Measurements from ENCODE around the gene CAPN10.
A peak's percentile ranks its signal among the peaks of the same experiment; 100 is the strongest.

CAPN10 gene

DNA sequence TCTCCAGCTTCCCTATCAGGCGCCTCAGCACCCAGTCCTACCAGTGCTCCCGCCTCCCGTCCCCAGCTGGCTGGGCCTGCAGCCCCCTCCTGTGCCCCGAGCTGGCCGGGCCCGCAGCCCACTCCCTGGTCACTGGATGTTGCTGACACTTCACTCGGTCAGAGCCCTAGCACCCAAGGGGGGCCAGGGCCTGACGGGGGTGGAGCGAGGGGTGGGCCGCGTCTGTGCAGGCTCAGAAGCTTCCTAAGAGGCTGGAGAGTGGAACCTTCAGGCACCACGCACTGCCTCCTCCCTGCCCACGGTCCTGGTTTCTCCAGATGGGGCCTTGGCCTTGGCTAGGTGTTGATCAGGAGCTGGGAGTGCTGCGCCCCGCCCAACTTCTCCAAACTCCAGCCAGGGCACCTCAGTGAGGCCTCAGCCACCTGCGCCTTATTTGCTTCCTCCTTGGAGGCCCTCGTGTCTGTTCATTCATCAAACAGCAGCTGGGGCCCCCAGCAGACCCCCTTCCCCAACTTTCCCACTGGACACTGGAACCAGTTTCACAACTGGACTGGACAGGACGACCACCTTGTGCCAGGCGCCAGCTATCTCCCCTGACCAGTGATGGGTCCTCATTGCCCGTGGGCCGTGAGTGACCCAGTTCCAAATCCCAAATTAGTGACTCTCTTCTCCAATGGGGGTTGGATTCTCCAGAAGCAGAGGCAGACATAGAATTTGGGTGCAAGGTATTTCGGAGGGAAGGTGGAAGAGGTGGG lies 16.7 kb downstream of the CAPN10 start:
- Histone ChIP-seq H3K27ac (no peak overlapping the region), H3K27me3 (no peaks in the 10 kb centered on the region), H3K9me3 (no peaks in the 10 kb centered on the region), H3K36me3 (peaks cover 6 to 42% (median 13%) of the 10 kb centered on the region in 3 donors), H3K4me3 (no peak overlapping the region), H3K4me1 (peaks cover 0 to 7% (median 3%) of the 10 kb centered on the region in 4 donors)
- no peak for TF ChIP-seq CTCF (IDR thresholded peaks at IDR 0.05)
- intact Hi-C loops (cut with DNase I; ENCODE audit: low total_unique reads): no loop called here
- peak in 1 of 2 donors; percentile 40 for DNase-seq

- H3K27ac ChIP-seq: no peak overlapping the region
- intact Hi-C loops (cut with DNase I; ENCODE audit: low total_unique reads): no loop called here
Observed at GRCh38 chr2:240603846-240604245, 17.3 kb downstream of the CAPN10 start.

GRCh38 chr2:240604291-240604938 lies 17.9 kb downstream of the CAPN10 start:
- Histone ChIP-seq H3K27ac (no peak overlapping the region), H3K4me1 (peaks cover 0 to 7% (median 3%) of the 10 kb centered on the region in 4 donors), H3K9me3 (no peaks in the 10 kb centered on the region), H3K4me3 (no peak overlapping the region), H3K36me3 (peaks cover 0 to 30% (median 2%) of the 10 kb centered on the region in 3 donors), H3K27me3 (no peaks in the 10 kb centered on the region)
- peak; percentile 74 to 83 for DNase-seq
- TF ChIP-seq CTCF (IDR thresholded peaks at IDR 0.05): peak; percentile 39 to 56
- intact Hi-C loops (cut with DNase I; ENCODE audit: low total_unique reads): no loop called here

More at GRCh38 chr2:240603846-240604245, 17.3 kb downstream of the CAPN10 start:
- Histone ChIP-seq H3K9me3 (no peaks in the 10 kb centered on the region), H3K4me3 (no peak overlapping the region), H3K27me3 (no peaks in the 10 kb centered on the region), H3K4me1 (peaks cover 0 to 7% (median 3%) of the 10 kb centered on the region in 4 donors), H3K36me3 (peaks cover under 1 to 36% (median 7%) of the 10 kb centered on the region in 3 donors)
- peak in 1 of 2 donors; percentile 53 for DNase-seq
- no peak for TF ChIP-seq CTCF (IDR thresholded peaks at IDR 0.05)

DNA sequence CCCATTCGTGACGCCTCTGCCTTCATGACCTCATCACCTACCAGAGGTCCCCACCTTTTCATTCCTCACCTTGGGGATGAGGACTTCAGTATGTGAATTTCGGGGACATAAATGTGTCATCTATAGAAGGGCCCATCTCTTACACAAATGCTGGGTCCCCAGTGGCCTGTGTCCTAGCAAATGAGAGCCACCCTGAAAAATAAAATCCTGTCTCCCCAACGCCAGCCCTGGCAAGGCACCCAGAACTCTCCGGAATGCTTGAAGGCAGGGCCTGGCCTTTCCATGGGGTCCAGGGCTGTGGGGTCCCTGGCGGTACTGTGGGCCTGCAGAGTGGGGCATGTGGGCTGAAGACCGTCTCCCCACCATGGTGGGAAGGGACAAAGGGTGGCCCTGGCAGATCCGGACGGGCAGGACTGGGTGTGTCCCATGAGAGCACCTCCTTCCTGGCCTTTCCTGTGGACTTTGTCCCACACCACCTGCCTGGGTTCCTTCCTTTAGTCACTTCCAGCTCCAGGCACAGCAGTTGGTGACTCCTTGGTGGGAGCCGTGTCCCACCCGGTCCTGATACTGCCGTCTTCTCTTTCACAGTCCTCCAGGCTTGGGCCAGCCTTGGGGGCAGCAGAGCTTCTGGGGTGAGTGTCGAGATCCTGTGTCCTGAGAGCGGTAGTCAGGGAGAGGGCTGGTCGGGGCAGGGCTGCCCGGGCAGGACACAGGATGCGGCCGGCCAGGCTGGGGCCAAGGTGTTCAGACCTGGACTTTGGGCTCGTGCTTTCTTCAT lies 18.6 kb downstream of the CAPN10 start:
- H3K27ac ChIP-seq: no peak overlapping the region
- H3K4me3 ChIP-seq: no peak overlapping the region
- no peaks in the 10 kb centered on the region for H3K9me3 ChIP-seq
- DNase-seq: peak in 1 of 2 donors; percentile 52
- intact Hi-C loops (cut with DNase I; ENCODE audit: low total_unique reads): no loop called here
- H3K36me3 ChIP-seq: peaks cover 0 to 23% (median 0%) of the 10 kb centered on the region in 3 donors
- no peak for TF ChIP-seq CTCF (IDR thresholded peaks at IDR 0.05)
- H3K4me1 ChIP-seq: peaks cover 0 to 7% (median 3%) of the 10 kb centered on the region in 4 donors
- H3K27me3 ChIP-seq: no peaks in the 10 kb centered on the region

GRCh38 chr2:240605867-240606743 lies 19.6 kb downstream of the CAPN10 start:
- intact Hi-C loops (cut with DNase I; ENCODE audit: low total_unique reads): no loop called here
- Histone ChIP-seq H3K9me3 (no peaks in the 10 kb centered on the region), H3K4me3 (no peak overlapping the region), H3K27ac (no peak overlapping the region), H3K4me1 (peaks cover 0 to 7% (median 3%) of the 10 kb centered on the region in 4 donors), H3K36me3 (peaks cover 0 to 13% (median 0%) of the 10 kb centered on the region in 3 donors), H3K27me3 (no peaks in the 10 kb centered on the region)
- no peak for TF ChIP-seq CTCF (IDR thresholded peaks at IDR 0.05)
- DNase-seq: peak in 1 of 2 donors; percentile 55

All from tibial artery (tissue), 4 donors.